ENCODE results near the gene GMPS.
"Not testable (repeated sequence)": the region's sequence is repeated elsewhere in the genome, so short reads cannot be mapped to it uniquely, and the experiment has no call there.

GMPS gene

GRCh38 chr3:155870133-155870944 lies at the start of gene GMPS:
Gene GMPS (plus strand): TSS chr3:155870650. CDS start chr3:155870871, 221 bp downstream.
- peak; percentile 90 for DNase-seq

- DNase-seq = not testable (repeated sequence)
These were observed 41.9 kb upstream of the GMPS start for GRCh38 chr3:155828490-155829098.

GRCh38 chr3:155835341-155836071 lies 34.9 kb upstream of the GMPS start:
- no peak for DNase-seq

GRCh38 chr3:155843569-155843968 lies 26.9 kb upstream of the GMPS start:
- no peak for DNase-seq

- no peak for DNase-seq
These were observed 24.3 kb upstream of the GMPS start for GRCh38 chr3:155846119-155846518.

- DNase-seq = no peak
These were observed 22.5 kb upstream of the GMPS start for GRCh38 chr3:155847993-155848392.

- not testable (repeated sequence) for DNase-seq
These were observed 21.0 kb upstream of the GMPS start for GRCh38 chr3:155849404-155849803.

GRCh38 chr3:155852341-155852740 lies 18.1 kb upstream of the GMPS start:
- DNase-seq = no peak

- DNase-seq = no peak
These were observed 17.0 kb upstream of the GMPS start for GRCh38 chr3:155853214-155854140.

- peak; percentile 98 for DNase-seq
These were observed 16.1 kb upstream of the GMPS start, which contains the start of gene SLC33A1 for GRCh38 chr3:155854141-155854940. Gene SLC33A1 (minus strand): TSS chr3:155854427. CDS start chr3:155853997, 430 bp downstream.

- DNase-seq = no peak
These were observed 10.6 kb upstream of the GMPS start for GRCh38 chr3:155859859-155860258.

- not testable (repeated sequence) for DNase-seq
These were observed 10.0 kb upstream of the GMPS start for GRCh38 chr3:155860424-155860823.

GRCh38 chr3:155861476-155862183 lies 8.8 kb upstream of the GMPS start:
- DNase-seq = no peak

- DNase-seq = not testable (repeated sequence)
These were observed 8.0 kb upstream of the GMPS start for GRCh38 chr3:155862290-155862982.

GRCh38 chr3:155863072-155863784 lies 7.2 kb upstream of the GMPS start:
- DNase-seq = no peak

GRCh38 chr3:155869691-155870090 lies 759 bp upstream of the GMPS start:
- DNase-seq = no peak

- DNase-seq = no peak
These were observed 695 bp downstream of the GMPS start for GRCh38 chr3:155870945-155871745.

- DNase-seq = no peak
These were observed 1.3 kb downstream of the GMPS start for GRCh38 chr3:155871746-155872158.

Data from DMS153 (cell line).